Measurements from ENCODE around the gene CSHL1. TPM values are rescaled to one million over a fixed set of nuclear protein-coding genes. Genes with fewer than 3 reads are reported as not detected.
"Not testable (repeated sequence)": the region's sequence is repeated elsewhere in the genome, so short reads cannot be mapped to it uniquely, and the experiment has no call there.

CSHL1 gene
- polyA plus RNA-seq, 2 of the 4 experiments (the other 2 are of a cell fraction): not detected

- CTCF ChIA-PET: interaction anchor here (0.9 to 2.8 kb wide), 2 partner anchors 14 to 22 kb away, joined by 3 to 25 read pairs; partner anchors contain the start of genes CSHL1 and GH1
- H3K4me3 ChIP-seq; H3K27ac ChIP-seq; H3K4me2 ChIP-seq; POLR2A ChIA-PET; H3K9me3 ChIP-seq; FAIRE-seq; H3K4me1 ChIP-seq; DNase-seq (ENCODE audit: low read depth in 1 of 2, low spot score in 1 of 2): not testable (repeated sequence)
- ATAC-seq: peak in 1 of 2 experiments; percentile 70; a peak in 3 of 6 replicates
- 84% methylated on average over 12 of the region's 14 CpGs for WGBS (ENCODE audit: missing lambda C conversion rate)
These were observed 14.3 kb downstream of the CSHL1 start, which contains the start of gene CSH1 for GRCh38 chr17:63896524-63897354. TSS of gene CSH1 (minus strand) at chr17:63896574. CDS start at chr17:63896511, 63 bp downstream.

GRCh38 chr17:63894821-63895220 lies 16.2 kb downstream of the CSHL1 start:
- H3K4me2 ChIP-seq; H3K4me1 ChIP-seq; H3K4me3 ChIP-seq; DNase-seq (ENCODE audit: low read depth in 1 of 2, low spot score in 1 of 2); CTCF ChIA-PET; POLR2A ChIA-PET; H3K27ac ChIP-seq; FAIRE-seq; ATAC-seq; H3K9me3 ChIP-seq: not testable (repeated sequence)
- WGBS (ENCODE audit: missing lambda C conversion rate): 70% methylated on average over 8 of the region's 10 CpGs

GRCh38 chr17:63894021-63894420 lies 17.0 kb downstream of the CSHL1 start:
- FAIRE-seq; DNase-seq (ENCODE audit: low read depth in 1 of 2, low spot score in 1 of 2); CTCF ChIA-PET; H3K4me3 ChIP-seq; ATAC-seq; H3K4me2 ChIP-seq; H3K9me3 ChIP-seq; H3K27ac ChIP-seq; H3K4me1 ChIP-seq; POLR2A ChIA-PET: not testable (repeated sequence)
- WGBS (ENCODE audit: missing lambda C conversion rate): 26% methylated on average over 3 of the region's 3 CpGs

- FAIRE-seq; H3K4me1 ChIP-seq; H3K4me2 ChIP-seq; H3K27ac ChIP-seq; H3K4me3 ChIP-seq; POLR2A ChIA-PET; H3K9me3 ChIP-seq; DNase-seq (ENCODE audit: low read depth in 1 of 2, low spot score in 1 of 2): not testable (repeated sequence)
- 43% methylated on average over 11 of the region's 11 CpGs for WGBS (ENCODE audit: missing lambda C conversion rate)
- CTCF ChIA-PET: interaction anchor here (0.6 to 6.9 kb wide), 5 partner anchors 12 to 141 kb away, joined by 4 to 80 read pairs (median 20); partner anchors contain the start of genes GH1 and GH2
- peak in 1 of 2 experiments; percentile 21; a peak in 1 of 5 replicates for TF ChIP-seq RAD21 (conservative IDR thresholded peaks at IDR 0.05 in 1 of 2, IDR thresholded peaks at IDR 0.05 in 1 of 2)
- TF ChIP-seq CTCF (IDR thresholded peaks at IDR 0.05): peak; percentile 12
- peak in 1 of 2 experiments; percentile 64; a peak in 3 of 6 replicates for ATAC-seq
These were observed 18.6 kb downstream of the CSHL1 start for GRCh38 chr17:63892316-63893037.

GRCh38 chr17:63889026-63889848 lies 21.8 kb downstream of the CSHL1 start:
- H3K27ac ChIP-seq, H3K4me3 ChIP-seq, H3K9me3 ChIP-seq, H3K4me1 ChIP-seq, POLR2A ChIA-PET: not testable (repeated sequence)
- ATAC-seq: peak; percentile 86 to 93
- peak; percentile 19 to 21; a peak in 2 of 5 replicates for TF ChIP-seq RAD21 (conservative IDR thresholded peaks at IDR 0.05 in 1 of 2, IDR thresholded peaks at IDR 0.05 in 1 of 2)
- peak; percentile 51 for TF ChIP-seq CTCF (IDR thresholded peaks at IDR 0.05)
- peak; percentile 79 for FAIRE-seq
- 11% methylated on average over 13 of the region's 13 CpGs for WGBS (ENCODE audit: missing lambda C conversion rate)
- CTCF ChIA-PET: interaction anchor here (0.6 to 6.9 kb wide), 32 partner anchors 9 to 539 kb away, joined by 3 to 80 read pairs (median 5); partner anchors contain the start of genes CSHL1, GH1, GH2 and TEX2
- peak in 1 of 2 experiments; percentile 42 for DNase-seq (ENCODE audit: low read depth in 1 of 2, low spot score in 1 of 2)
- H3K4me2 ChIP-seq: 0 out of 3 replicates have a peak overlapping the region, but pooled peaks have one; percentile 32

GRCh38 chr17:63885119-63885518 lies 25.9 kb downstream of the CSHL1 start:
- WGBS (ENCODE audit: missing lambda C conversion rate): 76% methylated on average over 11 of the region's 11 CpGs
- H3K4me2 ChIP-seq; DNase-seq (ENCODE audit: low read depth in 1 of 2, low spot score in 1 of 2); H3K27ac ChIP-seq; FAIRE-seq; ATAC-seq; POLR2A ChIA-PET; H3K4me3 ChIP-seq; H3K4me1 ChIP-seq; H3K9me3 ChIP-seq: not testable (repeated sequence)
- CTCF ChIA-PET: interaction anchor here (0.7 to 1.4 kb wide), 4 partner anchors 18 to 141 kb away, joined by 3 to 4 read pairs (median 3); no protein-coding TSS in a partner anchor

All from A549 (cell line).